GM21360 (cell line): ENCODE data around the gene TMEM132A.

Experiments used
- ATAC-seq: cut with Tn5 transposase; IDR thresholded peaks from one replicate; pipeline ENCODE4 v1.9.1; 2021; ENCODE audit warnings: mild to moderate bottlenecking, moderate library complexity; ENCODE audit not compliant: unreplicated experiment

Gene TMEM132A

DNA sequence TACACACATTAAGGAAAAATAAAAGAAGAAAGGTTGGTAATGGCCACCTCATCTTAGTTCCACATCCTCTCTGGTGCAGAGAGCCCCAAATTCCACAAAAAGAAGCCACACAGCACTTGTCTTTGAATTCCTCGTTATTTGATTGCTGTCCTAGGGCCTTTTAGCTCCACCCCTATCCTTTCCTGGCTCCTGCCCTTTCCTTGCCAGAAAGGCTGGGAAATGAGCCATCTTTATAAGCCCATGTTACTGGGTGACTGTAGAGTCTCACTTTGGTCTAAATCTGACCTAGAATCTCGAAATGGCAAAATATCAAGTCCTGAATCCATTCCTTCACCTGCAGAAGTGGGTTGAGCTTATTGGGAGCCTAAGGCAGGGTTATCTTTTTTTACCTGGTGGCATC lies 4.3 kb upstream of the TMEM132A start:
- ATAC-seq, result no peak

DNA sequence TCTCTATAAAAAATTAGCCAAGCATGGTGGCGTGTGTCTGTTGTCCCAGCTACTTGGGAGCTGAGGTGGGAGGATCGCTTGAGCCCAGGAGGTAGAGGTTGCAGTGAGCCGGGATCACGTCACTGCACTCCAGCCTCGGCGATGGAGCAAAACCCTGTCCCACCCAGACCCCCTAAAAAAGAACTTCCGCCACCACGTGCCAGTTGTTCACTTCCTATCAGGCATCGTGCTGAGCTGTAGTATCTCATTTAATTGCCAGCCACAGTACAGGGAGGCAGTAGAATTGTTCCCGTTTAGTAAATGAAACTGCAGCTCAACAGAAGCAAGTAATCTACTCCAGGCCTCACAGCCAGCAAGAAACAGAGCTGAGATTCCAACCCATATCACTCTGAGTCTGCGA lies 3.0 kb upstream of the TMEM132A start:
- ATAC-seq, result no peak

DNA sequence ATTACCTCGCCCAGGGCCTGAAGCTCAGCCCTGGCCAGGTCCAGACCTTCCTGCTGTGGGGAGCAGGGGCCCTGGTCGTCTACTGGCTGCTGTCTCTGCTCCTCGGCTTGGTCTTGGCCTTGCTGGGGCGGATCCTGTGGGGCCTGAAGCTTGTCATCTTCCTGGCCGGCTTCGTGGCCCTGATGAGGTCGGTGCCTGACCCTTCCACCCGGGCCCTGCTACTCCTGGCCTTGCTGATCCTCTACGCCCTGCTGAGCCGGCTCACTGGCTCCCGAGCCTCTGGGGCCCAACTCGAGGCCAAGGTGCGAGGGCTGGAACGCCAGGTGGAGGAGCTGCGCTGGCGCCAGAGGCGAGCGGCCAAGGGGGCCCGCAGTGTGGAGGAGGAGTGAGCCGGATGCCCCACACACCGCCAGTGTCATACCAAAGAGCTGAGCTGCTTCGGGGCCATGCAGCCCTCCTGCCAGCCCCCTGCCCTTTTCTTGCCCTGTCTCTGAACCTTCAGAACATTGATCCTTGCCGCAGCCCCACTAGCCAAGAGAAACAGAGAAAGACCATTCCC lies 2.4 kb upstream of the TMEM132A start:
- ATAC-seq, result no peak

DNA sequence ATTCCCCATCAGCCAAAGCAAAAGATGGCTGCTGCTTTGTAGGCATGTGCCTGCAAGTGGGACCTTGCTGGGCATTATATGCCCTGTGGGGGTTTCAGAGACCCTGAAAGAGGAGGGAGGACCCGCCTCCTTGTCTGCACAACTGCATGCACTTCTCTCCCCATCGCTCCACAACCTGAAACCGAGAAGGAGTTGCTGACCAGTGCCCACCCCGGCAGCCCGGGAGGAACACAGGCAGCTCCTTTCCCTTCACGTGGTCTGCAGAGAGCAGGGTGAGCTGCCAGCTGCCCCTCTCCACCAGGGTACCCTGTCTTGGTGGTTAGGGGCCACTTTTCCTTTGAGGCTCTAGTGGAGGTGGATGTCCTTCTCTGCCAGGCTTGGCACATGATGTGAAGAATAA lies 1.4 kb upstream of the TMEM132A start:
- no peak for ATAC-seq

DNA sequence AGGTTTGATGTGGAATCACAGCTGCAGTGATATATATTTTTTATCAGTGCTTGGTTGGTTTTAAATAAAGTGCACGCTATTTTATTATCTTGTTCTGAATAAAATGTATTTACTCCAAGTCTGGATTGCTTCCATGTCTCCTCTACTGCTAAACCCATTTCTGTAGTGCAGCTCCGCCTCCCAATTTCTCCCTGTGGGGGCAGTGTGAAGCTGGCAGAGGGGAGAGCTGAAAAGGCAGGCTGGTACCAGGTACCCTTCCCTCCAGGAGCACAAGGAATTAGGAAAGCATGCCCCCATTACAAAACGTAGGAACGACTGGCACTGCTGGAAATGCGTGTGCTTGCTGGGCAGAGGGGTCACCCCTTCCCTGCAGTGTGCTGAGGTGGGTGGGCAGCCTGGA lies 934 bp upstream of the TMEM132A start:
- no peak for ATAC-seq

DNA sequence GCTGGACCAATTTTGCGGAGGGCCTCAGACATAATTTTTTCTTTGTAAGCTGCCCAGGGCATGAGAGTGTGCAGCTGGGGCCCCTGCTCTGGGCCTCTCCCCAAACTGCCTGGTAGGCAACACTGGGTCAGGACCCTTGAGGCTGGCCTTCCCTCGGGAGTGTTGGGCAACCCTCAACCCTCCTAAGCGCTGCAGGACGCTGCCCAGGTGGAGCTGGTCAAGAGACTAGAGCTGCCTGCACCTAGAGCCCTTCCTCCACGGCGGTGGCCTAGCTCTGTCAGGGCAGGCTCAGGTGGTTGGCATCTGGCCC lies 505 bp upstream of the TMEM132A start:
- ATAC-seq, result no peak

DNA sequence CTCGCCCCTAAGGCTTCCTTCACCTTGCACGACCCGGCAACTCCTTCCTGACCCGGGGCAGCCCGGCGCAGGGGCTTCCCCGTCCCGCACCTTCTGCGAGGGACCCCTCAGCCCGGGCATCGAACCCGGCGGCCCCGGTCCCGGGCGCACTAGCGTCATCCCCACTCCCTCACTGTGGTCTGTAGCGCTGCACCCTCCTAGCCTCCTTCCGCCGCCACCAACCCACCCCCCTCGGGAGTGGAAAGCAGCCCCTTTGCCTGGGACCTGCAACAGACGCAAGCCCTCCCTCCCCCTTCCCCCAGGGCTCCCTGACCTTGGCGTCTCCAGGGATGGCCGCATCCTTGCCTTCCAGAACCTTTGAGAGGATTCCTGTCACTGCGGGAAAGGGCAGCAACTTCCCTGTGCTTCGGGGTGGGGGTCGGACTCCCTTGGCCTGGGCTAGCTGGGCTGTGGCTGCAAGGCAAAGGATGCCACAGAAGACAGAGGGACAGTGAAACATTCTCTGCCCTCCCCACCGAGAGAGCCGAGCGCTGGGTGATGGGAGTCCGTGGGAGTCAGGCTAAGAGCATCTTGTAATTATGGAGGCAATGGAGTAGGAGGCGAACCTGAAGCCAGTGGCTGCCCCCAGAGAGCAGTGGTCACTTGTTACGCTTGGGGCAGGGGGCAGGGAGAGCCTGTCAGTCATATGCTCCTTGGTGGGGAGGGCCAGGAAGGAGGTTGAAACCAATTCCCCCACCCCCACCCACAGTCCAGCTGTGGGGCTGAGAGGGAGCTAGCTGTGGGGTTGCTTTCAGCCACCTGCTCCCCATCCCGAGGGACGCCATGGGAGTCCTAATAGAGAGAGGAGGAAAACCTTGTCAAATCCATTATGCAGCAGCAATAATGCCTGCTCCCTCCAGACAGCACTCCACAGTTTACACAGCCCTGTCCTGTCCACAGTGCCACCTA lies 920 bp downstream of the TMEM132A start:
- ATAC-seq, result no peak

DNA sequence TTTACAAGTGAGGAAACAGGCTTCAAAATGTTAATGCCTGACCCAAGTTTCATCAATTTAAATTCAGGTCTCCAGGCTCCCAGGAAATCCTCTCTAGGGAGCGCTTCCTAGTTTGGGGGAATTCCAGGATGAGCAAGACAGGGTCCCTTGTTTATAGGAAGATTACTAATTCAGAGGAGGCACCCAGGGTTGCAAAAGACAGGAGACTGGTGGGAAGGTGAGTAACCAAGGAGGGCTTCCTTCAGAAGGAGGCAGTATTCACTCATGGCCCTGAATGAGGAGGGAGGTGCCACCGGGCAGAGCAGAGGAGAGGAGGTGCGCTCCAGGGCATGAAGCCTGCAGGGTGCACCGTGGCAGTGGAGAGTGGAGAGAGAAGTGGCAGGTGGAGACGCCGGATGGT lies 1.6 kb downstream of the TMEM132A start:
- no peak for ATAC-seq

DNA sequence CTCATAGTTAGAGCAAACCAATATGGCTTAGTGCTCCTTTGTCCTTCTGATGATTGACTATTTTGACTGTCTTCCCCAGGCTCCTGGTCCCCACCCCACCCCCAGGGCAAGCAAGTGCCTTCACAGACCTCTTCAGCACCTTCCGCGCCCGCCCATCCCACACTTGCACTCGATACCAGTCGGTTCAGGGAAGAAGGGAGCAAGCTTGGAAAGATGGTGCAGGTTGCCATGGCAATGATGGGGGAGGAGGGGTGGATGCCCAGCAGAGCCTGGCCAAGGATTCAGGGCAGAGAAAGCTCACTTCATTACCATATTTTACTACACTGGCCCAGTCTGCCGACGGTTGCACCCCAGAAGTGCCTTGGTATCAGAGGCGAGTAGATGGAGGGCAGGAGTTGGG lies 2.2 kb downstream of the TMEM132A start:
- ATAC-seq, result no peak

DNA sequence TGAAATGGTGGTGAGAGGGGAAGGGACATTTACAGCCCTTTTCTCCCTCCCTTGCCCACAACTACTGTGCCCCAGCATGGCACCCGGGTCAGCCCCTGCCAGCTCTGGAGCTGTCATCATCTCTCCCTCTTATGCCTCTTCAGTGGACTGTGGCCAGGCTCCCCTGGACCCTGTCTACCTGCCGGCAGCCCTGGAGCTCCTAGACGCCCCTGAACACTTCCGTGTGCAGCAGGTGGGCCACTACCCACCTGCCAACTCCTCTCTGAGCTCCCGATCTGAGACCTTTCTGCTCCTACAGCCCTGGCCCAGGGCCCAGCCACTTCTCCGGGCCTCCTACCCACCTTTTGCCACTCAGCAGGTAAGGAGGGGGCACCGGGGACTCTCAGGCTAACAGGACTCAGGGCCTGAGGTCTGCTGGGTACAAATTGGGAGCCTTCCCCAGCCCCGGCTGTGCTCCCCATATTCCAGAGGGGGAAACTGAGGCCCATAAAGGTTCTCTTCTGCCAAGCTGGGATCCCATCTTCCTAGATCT lies 2.9 kb downstream of the TMEM132A start:
- ATAC-seq, result no peak

DNA sequence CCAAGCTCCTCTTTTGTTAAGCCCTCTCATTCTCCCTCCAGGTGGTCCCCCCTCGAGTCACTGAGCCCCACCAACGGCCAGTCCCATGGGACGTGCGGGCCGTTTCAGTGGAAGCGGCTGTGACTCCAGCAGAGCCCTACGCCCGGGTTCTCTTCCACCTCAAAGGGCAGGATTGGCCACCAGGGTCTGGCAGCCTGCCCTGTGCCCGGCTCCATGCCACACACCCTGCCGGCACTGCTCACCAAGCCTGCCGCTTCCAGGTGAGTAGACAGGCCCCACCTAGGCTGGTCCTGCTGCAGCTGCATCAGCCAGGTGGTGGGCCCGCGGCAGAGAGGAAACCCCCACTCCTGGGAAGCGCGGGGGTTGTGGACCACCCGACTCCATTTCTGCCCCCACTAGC lies 3.3 kb downstream of the TMEM132A start:
- no peak for ATAC-seq

DNA sequence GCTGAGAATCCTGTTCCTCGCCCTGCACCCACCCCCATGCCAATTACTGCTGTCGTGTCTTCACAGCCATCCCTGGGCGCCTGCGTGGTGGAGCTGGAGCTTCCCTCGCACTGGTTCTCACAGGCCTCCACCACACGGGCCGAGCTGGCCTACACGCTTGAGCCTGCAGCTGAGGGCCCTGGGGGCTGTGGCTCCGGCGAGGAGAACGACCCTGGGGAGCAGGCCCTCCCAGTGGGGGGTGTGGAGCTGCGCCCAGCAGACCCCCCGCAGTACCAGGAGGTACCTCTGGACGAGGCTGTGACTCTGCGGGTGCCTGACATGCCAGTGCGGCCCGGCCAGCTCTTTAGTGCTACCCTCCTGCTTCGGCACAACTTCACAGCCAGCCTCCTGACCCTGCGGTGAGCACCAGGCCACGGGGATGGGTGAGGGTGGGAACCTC lies 4.3 kb downstream of the TMEM132A start:
- no peak for ATAC-seq

DNA sequence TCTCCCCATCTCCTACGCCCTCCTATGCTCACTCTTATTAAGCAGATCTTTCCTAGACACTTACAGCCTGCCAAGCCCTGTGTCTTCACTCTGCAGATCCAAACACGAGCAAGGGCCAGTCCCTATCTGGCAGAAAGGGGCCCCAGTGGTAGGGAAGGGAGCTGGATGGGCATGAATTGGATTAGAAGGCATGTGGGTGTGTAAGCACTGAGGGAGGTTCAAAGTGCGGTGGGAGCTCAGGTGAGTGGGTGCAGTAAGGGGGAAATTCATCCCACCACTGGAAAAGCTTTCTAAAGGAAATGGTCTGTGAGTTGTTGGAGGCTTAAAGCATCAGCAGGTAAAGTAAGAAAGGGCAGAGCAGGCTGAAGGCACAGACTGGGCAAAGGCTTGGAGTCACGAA lies 5.5 kb downstream of the TMEM132A start:
- ATAC-seq, result no peak

DNA sequence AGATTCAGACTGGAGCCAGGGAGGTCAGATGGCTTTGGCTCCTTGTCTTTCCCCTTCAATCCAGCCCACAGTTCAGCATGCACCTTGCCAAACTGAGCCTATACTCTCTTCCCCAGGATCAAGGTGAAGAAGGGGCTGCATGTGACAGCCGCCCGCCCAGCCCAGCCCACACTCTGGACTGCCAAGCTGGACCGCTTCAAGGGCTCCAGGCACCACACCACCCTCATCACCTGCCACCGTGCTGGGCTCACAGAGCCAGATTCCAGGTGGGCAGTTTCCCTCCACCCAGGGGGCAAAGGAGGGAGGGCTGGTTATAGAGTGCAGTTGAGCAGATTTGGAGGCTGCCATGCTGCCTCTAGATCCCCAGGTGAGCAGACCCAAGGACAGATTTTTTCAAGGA lies 6.1 kb downstream of the TMEM132A start:
- ATAC-seq, result no peak

DNA sequence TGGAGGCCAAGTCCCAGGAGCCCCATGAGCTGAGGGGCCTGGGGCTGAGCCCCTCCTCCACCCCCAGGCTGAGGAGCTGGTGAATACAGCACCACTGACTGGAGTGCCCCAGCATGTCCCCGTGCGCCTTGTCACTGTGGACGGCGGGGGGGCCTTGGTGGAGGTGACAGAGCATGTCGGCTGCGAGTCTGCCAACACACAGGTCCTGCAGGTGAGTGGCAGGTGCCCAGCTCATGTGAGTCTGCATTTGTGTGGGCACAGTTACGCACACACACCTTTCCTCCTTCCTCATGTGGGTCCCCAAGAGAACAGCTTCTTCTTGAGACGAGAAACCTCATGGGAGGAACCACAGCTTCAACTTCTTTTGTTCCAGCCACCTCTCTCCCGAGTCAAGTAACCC lies 7.7 kb downstream of the TMEM132A start:
- no peak for ATAC-seq

DNA sequence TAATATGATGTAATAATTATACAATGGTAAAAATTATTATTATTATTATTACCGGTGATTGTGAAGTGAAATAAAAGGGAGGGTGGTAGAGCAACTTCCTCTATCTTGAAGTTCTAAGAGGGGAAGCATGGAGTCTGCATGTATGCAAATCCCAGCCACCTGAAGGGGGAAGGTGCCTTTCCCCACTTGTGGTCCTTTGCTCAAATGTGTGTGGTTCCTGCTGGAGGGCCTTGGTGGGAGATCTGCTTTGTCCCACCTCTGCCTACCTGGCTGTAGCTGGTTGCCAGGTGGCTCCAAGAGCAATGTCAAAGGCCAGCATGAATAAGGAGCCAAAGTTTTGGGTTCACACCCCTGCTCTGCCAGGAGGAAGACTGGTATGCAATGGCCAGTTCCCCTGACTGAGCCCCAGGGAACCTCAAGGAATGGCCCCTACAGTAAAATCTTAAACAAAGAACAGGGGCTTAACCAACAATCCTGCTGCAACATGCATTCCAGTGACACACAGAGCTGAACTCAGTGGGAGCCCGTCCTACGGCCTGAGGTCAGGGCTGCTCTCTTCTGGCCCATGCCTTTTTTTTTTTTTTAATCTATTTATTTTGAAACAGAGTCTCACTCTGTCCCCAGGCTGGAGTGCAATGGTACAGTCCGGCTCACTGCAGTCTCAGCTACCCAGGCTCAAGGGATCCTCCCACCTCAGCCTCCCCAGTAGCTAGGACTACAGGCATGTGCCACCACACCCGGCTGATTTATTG lies 8.5 kb downstream of the TMEM132A start:
- ATAC-seq, result no peak

DNA sequence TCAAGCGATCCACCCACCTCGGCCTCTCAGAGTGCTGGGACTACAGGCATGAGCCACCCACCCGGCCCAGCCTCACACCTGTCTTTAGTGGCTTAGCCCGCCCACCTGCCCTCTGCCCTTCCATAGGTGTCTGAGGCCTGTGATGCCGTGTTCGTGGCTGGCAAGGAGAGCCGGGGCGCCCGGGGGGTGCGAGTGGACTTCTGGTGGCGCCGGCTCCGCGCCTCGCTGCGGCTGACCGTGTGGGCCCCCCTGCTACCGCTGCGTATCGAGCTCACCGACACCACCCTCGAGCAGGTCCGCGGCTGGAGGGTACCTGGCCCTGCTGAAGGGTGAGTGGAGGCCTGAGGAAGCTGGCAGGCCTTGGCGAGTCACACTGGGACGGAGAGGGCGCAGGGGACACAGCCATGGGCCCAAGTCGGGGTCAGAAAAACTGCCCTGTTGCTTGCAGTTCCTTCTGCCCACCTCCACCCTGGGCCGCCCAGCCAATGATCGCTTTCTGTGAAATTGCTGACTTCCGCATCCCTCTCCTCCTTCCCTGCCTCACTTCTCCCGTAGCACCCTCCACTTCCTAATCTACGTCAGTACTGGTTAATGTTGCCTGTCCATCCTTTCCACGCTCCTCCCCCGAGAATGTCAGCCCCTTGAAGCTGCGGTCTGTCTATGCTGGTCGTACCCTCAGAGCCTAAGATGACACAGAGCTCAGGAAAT lies 9.3 kb downstream of the TMEM132A start:
- ATAC-seq, result no peak

DNA sequence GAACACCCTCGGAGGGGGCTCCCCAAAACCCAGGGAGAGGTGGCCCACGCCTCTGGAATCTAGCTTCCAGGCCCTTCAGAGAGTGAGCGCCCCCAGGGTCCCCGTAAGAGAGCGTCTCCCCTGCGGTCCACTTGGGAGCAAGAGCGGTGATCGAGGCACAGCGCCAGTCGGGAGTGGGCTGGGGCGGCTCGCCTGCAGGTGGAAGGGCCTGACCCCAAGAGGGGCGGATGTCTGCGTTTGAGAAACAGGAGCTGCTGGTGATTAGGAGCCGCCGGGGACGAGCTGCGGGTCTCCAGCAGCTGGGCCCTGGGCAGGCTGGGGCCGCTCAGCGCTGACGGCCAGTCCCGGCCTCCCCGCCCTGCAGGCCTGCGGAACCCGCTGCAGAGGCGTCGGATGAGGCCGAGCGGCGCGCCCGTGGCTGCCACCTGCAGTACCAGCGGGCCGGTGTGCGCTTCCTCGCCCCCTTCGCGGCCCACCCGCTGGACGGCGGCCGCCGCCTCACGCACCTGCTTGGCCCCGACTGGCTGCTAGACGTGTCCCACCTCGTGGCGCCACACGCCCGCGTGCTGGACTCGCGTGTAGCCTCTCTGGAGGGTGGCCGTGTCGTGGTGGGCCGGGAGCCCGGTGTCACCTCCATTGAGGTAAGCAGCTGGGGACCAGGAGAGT lies 10.0 kb downstream of the TMEM132A start:
- no peak for ATAC-seq

DNA sequence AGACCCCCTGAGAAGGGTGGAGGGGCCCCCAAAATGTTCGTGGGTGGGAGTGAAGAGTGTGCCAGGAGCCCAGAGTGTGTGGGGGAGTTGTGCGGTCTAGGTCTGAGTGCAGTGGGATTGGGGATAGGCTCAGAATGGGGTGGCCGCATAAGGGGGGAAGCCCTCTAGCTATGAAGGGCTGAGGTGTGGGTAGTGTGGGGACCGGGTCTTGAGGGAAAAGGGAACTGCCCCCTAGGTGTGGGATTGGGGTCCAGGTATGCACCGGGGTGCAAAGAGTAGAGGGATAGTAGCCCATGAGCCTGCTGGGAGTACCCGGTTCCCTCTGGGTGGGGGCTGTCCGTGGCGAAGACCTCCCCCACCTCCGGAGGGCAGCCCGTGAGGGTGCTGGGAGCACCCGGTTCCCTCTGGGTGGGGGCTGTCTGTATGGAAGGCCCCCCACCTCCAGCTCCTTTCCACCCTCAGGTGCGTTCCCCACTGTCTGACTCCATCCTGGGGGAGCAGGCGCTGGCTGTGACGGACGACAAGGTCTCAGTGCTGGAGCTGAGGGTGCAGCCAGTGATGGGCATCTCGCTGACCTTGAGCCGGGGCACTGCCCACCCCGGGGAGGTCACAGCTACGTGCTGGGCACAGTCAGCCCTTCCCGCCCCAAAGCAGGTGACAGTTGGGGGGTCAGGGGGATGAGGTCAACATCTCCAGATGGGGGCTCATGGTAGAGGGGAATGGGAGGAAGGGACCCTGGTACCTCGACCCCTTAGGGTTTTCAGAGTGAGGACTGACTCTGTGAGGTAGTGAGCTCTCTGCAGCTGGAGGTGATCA lies 10.7 kb downstream of the TMEM132A start:
- ATAC-seq, result no peak
